Transverse colon (tissue), 4 donors: Measurements from ENCODE around the gene ARHGAP8.

ENCODE experiments used
- CTCF ChIP-seq, 5 experiments: fragments of 200-600 bp in 3 of 5; fragments of 450-650 bp in 2 of 5; sonication (generic) in 3 of 5; IDR thresholded peaks; 1 replicate in 2 of 5; 2 replicates in 3 of 5; pipeline ENCODE4 v1.5.1; 2016 to 2017; ENCODE audit warnings: antibody characterized with exemption in 5 of 5, inconsistent platforms in 3 of 5, mild to moderate bottlenecking in 2 of 5, moderate library complexity in 1 of 5
- EP300 ChIP-seq: sonication (generic); formaldehyde crosslinking; IDR thresholded peaks from one replicate; pipeline ENCODE4 v1.6.1; 2017; ENCODE audit warnings: antibody characterized with exemption, low read depth
- POLR2AphosphoS5 ChIP-seq, 3 donors: sonication (generic); formaldehyde crosslinking; IDR thresholded peaks; one replicate each; pipeline ENCODE4 v1.6.1; 2016; ENCODE audit warnings: antibody characterized with exemption in 3 of 3

DNA sequence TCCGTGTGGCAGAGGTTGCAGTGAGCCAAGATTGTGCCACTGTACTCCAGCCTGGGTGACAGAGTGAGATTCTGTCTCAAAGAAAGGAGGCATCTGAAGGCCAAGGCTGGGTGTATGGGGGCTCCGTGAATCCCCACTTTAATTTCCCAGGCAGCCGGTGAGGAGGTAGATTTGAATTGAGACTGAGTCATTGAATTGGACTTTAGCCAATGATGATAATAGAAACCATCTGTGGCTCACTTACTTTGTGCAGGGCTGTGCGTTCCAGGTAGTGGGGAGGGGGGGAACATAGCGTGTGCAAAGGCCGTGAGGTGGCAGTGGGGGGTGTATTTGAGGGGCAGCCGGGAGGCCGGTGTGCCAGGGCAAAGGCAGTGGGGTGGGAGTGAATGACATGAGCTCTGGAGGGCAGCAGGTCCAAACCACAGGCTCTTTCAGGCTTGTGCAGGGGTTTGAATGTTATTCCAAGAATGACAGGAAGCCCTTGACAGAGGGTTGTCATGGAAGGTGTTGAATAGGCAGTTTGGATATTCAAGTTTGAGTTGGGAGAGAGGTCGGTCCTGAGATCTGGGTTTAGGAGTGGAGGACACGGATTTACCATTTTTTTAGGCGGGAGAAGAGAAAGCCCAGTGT lies 6.1 kb downstream of the ARHGAP8 start:
- no peak for TF ChIP-seq CTCF (IDR thresholded peaks at IDR 0.05)
- no peak for TF ChIP-seq EP300
- no peak for TF ChIP-seq POLR2AphosphoS5 (IDR thresholded peaks at IDR 0.05)
